Stimulated activated CD8-positive, alpha-beta memory T cell treated with anti-CD3 and anti-CD28 coated beads, Interleukin-15, amount 100 ng/mL, for 24 hours (primary cell): Measurements from ENCODE around the gene TTLL11.
"Not testable (repeated sequence)": the region's sequence is repeated elsewhere in the genome, so short reads cannot be mapped to it uniquely, and the experiment has no call there.

Experiments
- DNase-seq: peaks from one replicate; pipeline ENCODE4 v3.0.0-alpha.2; 2020; ENCODE audit warnings: low read depth

Gene TTLL11

DNA sequence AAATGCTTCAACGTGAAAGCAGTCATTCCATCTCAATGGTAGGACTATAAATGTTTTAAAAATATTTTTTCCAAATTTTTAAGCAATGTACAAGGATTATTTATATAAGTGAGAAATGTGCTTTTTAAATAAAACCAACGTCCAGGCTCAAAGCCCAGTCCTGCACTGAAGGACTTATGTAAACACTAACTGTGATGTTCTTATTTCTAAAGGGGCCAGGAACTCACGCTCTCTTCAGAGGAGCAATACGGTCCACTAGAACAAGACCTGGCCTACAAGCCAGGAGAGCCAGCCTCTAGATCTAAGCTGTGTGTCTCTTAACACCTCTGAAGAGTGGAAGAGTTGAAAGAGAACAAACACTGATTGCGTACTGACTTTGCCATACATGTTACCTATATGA, 12.1 kb downstream of the TTLL11 start:
- no peak for DNase-seq

DNA sequence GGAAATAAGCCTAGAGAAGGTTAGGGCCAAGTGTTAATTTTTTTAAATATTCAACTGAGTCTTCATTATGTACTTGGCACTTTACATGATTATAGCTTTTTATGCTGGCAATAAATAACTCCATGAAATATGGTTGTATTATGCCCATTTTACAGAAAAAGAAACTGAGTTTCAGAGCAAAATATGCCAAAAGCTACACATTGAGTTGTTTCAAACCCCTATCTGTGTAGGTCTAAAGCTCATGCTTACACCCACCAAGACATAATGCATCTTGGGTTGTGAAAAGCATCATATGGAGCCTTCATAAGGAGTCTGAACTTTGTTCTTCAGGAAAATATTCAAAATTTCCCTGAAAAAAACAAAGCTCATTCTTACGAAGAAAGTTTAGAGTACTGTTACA, 14.6 kb downstream of the TTLL11 start:
- DNase-seq, result no peak

DNA sequence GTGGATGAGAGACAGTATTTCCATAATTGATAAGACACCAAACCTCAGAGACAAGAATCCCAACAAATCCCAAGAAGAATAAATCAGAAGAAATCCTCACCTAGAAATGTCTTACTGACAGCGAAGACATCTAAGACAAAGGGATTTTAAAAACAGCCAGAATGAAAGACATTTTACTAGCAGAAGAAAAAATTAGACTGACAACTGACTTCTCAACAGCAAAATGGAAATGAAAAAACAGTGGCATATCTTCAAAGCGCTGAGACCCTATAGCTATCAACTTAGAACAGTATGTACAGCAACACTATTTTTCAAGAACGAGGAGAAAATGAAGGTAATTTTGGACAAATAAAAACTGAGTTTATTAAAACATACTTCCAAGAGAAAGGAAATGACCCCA, 16.3 kb downstream of the TTLL11 start:
- DNase-seq, result no peak

DNA sequence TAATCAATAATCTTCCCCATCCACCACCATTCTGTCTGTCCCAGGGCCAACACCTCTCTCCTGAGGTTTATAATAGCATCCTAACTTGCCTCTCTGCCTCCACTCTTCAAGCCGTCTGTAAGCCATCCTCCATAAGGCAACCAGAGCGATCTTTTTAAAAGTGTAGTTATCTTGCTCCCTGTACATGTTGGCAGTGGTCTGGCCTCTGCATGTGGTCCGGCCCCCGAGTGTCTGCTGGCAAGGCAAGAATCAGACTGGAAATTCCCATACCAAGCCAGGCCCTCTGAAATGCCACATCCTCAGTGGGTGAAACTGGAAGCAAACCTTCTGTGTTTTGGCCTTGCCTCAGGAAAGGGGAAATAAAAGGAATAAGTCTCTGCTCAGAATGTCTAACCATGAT, 17.0 kb downstream of the TTLL11 start:
- DNase-seq, result no peak

DNA sequence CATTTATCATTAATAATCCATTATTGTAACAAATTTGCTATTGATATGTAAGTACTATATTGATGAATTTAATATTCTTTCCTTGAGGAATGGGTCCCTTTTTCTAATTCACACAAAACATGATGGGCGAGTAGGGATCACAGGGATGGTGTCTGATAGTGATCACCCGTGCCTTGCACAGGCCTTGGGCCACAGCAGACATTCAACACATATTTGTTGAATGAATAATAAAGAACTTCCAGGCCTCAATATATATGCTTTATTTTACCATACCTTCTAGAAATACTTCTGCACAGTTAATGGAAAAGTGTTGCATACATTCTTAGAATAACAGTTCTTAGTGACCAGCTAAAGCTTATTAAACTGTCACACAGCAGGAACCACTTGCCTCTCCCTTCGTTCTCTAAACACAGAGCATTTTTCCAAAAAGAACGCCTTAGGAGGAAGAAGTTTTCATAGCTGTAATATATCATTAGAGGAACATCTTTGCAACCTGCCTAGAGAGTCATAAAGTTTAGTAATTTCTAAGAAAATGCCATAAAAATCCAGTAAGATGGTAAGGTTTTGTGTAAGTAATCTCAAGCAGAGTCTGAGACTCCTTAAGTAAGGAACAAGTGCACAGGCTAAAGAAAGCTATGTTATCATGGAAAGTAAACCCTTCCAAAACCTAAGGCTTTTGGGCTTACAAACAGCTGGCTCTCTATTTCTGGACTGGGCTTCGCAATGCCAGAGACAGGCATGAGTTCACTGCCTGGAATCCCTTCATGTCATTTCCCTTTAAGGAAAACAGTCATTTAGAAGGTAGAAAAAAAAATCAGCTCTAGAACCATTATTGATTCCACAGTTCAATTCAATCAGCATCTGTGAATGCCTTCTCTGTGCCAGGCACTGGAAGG, 17.7 kb downstream of the TTLL11 start:
- DNase-seq, result no peak

DNA sequence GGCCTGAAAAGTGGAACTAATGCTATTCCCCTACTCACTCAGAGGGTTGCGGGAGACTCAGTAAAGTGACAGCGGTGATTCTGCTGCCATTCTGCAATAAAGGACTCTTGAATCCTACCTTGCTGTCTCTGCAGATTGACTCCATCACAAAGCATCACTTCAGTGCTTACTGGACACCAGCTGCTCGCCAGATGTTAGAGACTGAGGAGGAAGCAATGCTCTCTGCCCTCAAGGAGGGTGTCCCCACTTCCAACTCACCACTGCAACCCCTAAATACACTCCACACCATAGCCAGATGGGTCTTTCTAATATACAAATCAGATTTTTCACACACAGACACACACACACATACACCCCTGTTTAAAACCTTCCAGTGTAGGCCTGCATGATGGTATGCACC, 21.4 kb downstream of the TTLL11 start:
- no peak for DNase-seq

DNA sequence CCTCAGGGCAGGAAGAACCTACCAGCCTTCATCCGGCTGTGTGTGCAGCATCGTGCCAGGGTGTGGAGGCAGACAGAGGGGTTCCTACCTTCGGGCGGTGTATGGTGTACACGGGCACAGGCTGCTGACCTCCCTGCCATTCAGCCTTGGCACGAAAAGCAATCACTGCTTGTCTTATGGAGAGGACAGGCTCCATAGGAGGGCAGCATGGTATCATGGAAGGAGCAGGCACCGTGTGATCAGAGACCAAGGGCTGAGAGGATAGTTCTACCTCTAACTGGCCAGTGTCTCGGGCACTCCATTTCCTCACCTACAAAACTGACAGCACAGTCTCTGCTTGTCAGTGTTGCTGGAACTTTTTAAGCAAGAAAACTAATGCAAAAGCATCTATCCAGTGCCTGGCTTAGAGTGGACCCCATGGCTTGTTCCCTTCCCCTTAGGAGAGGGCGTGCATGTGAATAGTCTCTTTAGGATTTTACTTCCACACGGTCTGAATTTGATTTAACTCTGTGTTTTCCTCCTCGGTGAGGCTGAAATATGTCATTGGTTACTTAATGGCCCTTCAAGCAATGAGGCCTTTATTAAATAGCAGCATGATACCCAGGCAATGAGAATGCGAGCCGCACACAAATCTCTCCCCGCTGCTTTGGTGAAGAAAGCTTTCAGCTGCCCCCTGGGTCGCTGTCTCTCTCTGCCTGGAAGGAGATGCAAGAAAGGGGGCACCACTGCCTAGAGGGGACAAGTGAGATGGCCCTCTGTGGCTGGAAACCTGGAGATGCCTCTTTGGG, 22.2 kb downstream of the TTLL11 start:
- DNase-seq, result no peak

DNA sequence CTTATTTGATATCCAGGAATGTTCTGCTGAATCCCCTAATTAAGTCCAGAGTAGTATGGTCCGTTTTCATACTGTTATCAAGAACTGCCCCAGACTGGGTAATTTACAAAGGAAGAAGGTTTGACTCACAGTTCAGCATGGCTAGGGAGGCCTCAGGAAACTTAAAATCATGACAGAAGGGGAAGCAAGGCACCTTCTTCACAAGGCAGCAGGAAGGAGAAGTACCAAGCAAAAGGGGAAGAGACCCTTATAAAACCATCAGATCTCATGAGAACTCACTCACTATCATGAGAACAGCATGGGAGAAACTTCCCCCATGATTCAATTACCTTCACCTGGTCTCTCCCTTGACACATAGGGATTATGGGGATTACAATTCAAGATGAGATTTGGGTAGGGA, 26.4 kb downstream of the TTLL11 start:
- DNase-seq, result not testable (repeated sequence)

DNA sequence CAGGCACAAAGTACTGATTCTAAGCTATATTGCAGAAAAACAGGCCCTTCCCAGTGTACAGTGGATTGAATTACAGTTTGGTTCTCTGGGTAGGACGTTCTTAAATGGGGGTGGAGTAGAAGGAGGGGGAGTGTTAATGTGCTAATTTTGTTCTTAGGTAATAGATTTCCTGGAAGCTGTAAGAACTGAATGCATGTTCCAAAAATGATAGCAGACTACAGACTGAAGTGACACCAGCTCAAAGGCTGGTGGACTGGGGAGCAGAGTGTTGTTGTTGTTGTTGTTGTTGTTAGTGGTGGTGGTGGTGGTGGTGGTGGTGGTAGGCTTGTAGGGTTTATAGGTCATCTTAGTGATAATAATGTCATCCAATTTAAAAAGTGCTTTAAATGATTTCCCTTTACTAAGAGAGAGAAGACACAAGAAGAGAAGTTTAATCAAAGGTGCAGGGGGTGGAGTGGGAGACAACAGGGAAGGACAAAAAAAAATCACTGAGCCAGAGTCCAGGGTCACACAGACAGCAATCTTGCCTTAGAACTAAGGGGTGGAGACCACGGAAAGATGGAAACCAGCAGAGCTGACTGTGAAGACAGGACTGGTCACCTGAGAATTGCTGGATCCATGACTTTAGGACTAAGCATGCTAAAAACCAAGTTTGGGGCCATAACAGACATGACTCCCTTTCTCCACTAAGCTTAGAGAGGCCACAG, 27.0 kb downstream of the TTLL11 start:
- DNase-seq, result no peak

DNA sequence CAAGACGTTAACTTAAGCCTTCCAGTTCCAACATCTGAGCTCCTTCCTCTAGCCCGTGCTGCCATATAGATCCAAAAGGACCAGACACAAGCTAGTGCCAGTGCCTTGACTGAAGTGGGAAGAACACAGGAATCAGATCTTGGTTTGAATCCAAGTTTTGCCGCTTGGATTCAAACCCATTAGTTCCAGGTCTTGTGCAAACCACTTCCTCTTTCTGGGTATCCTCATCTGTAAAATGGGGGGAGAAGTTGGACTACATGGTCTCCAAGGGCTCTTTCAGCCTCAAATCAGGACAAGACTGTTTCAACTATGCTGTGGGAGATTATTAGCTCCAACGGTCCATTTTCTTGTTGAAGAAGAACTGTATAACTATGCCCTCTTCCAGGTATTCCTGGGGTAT, 32.6 kb downstream of the TTLL11 start:
- DNase-seq, result no peak

DNA sequence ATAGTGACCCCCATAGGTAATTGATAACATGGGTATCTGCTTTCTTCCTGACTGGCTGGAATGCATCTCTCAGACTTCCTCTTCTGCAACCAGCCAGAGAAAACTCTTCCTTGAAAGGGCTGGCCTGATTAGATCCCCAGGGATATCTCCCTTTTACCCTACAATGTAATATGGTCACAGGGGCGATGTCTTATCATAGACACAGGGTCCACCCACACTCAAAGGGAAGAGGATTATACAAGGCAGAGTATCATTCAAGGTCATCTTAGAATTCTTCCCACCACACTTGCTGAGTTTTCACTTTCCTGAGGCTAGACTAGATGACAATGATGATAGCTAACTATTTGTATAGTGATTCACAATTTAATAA, 33.2 kb downstream of the TTLL11 start:
- DNase-seq, result no peak

DNA sequence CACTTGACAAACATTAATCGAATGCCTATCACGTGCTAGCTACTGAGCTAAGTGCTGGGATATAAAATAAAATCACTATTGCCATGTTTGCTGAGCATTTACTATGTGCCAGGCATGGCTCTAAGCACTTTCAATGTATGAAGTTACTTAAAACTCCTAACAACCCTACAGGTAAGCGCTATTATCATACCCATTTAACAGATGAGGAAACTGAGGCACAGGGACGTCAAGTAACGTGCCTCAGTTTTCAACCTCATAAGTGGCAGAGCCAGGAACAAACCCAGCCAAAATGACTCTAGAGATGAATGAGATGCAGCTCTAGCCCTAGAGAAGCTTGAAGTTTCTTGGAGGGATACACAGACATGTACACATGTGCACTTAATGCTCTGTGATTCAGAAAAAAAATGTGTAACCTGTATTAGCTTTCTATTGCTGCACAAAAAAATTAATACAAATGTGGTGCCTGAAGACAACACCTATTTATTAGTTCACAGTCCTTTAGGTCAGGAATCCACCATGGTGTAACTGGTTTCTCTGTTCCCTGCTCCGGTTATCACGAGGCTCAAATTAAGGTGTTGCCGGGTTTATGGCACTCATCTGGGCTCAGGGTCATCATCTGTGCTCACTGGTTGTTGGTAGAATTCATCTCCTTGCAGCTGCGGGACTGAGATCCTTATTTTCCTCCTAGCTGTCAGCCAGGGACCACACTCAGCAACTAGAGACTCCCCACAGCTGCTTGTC, 33.7 kb downstream of the TTLL11 start:
- DNase-seq, result no peak

DNA sequence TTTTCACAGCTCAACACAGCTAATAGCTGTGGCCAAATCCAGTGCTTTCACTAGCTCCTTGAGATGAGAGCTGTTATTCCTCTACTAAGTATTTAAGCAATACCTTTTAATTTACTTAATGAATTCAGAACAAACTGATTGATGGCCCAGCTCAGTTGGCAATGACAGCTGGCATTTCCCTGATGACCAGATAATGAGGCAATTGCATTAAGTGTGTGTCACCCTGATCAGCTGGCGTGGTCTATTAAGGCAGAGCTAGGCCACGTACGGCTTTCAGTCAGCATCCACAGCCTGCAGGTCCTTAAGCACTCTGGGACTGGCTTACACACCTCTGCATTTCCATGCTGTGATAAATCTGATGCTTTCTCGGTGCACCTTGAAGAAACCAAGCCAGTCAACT, 34.4 kb downstream of the TTLL11 start:
- no peak for DNase-seq

DNA sequence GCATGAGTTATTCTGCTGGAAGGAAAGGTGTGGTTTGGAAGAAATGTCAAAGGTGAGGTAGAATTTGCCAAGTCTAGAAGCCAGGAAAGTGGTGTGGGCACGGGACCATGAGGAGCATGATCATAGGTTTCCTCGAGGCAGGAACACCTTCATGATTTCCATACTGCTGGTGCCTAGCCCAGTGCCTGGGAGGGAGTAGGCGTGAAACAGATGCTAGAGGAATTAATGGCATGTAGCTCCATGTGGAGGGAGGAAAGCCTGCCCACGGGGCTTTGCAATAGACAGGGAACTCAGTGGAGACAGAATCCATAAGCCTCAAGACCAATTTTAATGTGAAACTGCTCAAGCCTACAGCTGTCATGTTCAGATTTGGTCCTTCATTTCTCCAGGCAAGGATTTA, 35.1 kb downstream of the TTLL11 start:
- no peak for DNase-seq

DNA sequence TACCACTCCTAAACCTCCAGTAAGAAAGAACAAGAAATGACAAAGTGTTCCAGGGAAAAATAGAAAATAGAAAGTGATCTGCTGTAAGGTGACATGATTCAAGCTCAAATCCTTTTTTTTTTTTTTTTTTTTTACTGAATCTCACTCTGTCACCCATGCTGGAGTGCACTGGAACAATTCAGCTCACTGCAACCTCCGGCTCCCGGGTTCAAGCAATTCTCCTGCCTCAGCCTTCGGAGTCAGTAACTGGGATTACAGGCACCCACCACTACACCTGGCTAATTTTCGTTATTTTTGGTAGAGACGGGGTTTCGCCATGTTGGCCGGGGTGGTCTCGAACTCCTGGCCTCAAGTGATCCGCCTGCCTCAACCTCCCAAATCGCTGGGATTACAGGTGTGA, 35.9 kb downstream of the TTLL11 start:
- no peak for DNase-seq

DNA sequence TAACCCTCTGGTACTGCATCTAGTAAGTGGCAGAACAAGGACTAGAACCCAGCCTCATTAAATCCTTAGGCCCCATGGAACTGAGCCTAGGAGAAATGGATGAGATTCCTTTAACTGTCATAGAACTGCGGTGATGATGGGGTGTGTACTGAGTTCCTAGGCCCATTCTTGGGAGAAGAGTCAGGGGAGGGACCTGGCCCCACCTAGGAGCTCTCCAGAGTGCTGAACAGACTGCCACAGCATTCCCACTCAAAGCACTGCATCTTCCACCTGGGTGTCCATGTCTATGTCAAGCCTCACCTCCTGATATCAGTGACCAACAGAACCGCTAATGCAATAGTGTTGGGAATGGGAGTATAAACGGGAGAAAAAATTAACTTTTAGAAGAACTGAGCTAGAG, 36.6 kb downstream of the TTLL11 start:
- DNase-seq, result no peak

DNA sequence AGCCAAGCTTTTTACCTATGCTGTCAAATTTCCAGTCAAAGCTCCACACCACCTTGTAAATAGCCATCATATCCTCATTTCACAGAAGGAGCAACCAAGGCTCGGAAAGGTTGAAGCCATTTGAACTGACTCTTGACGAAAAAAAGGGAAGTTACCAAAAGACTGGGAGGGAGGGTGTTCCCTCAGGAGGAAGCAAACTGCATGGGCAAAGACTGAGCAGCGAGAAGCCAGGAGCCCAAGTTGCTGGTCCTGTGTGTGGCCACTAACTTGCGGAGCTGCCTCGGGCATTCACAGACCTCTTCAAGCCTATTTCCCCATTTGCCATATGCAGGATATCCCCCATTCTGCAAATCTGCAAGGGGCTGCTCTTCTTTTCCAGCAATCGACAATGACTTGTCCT, 37.4 kb downstream of the TTLL11 start:
- no peak for DNase-seq

DNA sequence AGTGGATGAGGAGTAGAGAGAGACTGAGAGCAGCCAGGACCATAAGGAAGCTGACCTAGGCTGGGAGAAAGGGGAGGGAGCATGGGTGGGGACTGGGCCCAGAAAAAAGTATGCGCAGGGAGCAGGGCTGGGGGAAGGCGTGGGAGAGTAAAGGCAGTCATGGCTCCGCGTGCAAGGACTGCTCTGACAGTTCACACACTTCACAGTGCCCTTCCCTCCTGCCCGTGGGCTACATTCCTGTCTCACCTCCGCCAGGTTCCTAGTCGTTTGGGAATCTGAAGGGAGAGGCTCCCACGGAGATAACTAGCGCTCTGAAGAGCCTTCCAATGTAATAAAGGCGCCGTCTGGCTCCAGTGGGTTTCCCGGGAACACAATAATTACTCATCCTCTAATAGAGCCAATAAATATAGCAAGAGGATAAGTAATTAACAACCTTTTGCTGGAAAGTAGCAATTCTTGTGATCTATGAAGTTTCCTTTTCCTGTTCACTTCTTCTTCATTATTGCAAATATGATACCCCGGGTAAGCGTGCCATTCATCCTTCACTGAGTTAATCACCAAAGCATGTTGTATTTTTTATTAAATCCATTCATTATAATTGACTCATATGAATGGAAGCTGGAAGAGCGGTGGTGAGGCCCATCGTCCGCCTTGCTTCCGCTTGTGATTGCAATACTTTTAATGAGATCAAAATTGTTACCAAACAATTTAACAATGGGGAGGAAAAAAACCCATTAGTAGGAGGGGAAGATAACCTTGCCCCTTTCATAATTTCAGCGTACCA, 39.3 kb downstream of the TTLL11 start:
- DNase-seq, result no peak

DNA sequence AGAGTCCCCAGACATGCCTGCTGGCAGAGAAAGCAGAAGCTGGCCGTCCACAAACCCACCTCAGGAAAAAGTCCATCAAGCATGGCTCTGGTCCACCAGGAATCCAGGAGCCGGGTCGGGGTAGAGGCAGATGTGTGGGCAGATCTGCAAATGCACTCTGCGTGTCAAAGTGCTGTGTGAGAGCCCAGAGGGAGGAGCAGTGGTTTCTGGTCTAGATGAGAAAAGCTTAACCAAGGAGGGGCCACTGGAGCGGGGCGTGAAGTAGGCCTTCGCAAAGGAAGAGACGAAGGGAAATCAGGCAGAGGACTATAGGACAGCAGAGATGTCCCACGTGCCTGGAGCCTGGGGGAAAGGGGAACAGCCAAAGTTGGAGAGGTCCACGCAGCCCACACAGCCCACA, 40.0 kb downstream of the TTLL11 start:
- no peak for DNase-seq

DNA sequence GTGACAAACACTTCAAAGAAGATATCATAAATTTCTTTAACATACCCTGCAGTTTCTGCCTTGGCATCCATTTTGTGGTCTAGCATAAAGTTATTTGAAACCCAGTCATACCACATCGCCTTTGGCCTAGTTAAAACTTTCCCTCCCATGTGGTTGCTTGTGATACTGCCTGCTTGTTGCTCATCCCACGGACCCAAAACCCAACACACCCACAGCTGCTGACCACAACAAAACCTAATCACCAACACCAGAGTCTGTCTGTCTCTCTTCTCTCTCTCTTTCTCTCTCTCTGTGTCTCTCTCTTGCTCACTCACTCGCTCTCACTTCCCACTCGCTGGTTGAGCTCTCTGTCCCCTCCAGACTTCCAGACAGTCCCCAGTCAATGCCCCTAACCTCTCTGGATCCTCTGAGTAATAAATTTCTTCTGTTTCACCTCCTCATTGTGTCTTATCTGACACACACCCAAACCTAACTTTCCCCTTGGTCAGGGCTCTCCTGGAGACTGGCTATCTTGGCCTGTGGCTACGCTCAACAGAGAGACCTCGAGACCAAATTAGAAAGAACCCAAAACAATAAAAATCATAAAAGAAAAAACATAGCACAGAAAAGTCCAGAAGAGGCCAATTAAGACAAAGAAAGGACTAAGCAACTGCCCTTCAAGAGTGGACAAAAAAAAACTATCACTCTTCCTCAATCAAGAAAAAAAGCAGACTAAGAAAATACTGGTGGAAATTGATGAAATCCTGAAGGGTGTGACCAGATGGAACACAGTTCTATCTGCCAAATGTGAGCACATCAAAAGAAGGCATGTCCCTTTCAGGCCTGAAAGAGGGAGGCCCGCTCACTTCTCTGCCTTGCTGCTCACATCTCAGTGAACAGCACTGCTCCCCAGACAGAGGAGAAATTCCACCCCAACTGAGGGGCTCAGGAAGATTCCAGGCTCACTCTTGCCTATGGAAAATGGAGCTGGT, 41.5 kb downstream of the TTLL11 start:
- DNase-seq, result no peak
